ENCODE data around the gene MT1G.

Gene MT1G

GRCh38 chr16:56697456-56698155 lies 29.7 kb upstream of the MT1G start:
- in situ Hi-C loops (cut with HindIII; ENCODE audit: low sequenced_read_pairs) = no loop called here
- DNase-seq (ENCODE audit: low read depth) = no peak
- no peak for TF ChIP-seq CTCF (IDR thresholded peaks at IDR 0.05; ENCODE audit: low read depth, low read length, missing control alignments)
- H3K4me3 ChIP-seq (ENCODE audit: low read depth, low read length) = no peak overlapping the region

- in situ Hi-C loops (cut with HindIII; ENCODE audit: low sequenced_read_pairs) = no loop called here
- no peak overlapping the region for H3K4me3 ChIP-seq (ENCODE audit: low read depth, low read length)
- DNase-seq (ENCODE audit: low read depth) = no peak
- no peak for TF ChIP-seq CTCF (IDR thresholded peaks at IDR 0.05; ENCODE audit: low read depth, low read length, missing control alignments)
These were observed 27.4 kb upstream of the MT1G start for GRCh38 chr16:56695246-56695645.

GRCh38 chr16:56691885-56692284 lies 24.0 kb upstream of the MT1G start:
- no peak for DNase-seq (ENCODE audit: low read depth)
- TF ChIP-seq CTCF (IDR thresholded peaks at IDR 0.05; ENCODE audit: low read depth, low read length, missing control alignments) = no peak
- H3K4me3 ChIP-seq (ENCODE audit: low read depth, low read length) = no peak overlapping the region
- in situ Hi-C loops (cut with HindIII; ENCODE audit: low sequenced_read_pairs) = no loop called here

- TF ChIP-seq CTCF (IDR thresholded peaks at IDR 0.05; ENCODE audit: low read depth, low read length, missing control alignments) = no peak
- H3K4me3 ChIP-seq (ENCODE audit: low read depth, low read length) = no peak overlapping the region
- DNase-seq (ENCODE audit: low read depth) = no peak
- in situ Hi-C loops (cut with HindIII; ENCODE audit: low sequenced_read_pairs) = no loop called here
These were observed 22.7 kb upstream of the MT1G start for GRCh38 chr16:56690420-56691122.

- TF ChIP-seq CTCF (IDR thresholded peaks at IDR 0.05; ENCODE audit: low read depth, low read length, missing control alignments) = no peak
- in situ Hi-C loops (cut with HindIII; ENCODE audit: low sequenced_read_pairs) = no loop called here
- H3K4me3 ChIP-seq (ENCODE audit: low read depth, low read length) = no peak overlapping the region
- DNase-seq (ENCODE audit: low read depth) = no peak
These were observed 21.3 kb upstream of the MT1G start for GRCh38 chr16:56689171-56689570.

GRCh38 chr16:56688762-56689161 lies 20.9 kb upstream of the MT1G start:
- no peak for TF ChIP-seq CTCF (IDR thresholded peaks at IDR 0.05; ENCODE audit: low read depth, low read length, missing control alignments)
- H3K4me3 ChIP-seq (ENCODE audit: low read depth, low read length) = no peak overlapping the region
- no peak for DNase-seq (ENCODE audit: low read depth)
- in situ Hi-C loops (cut with HindIII; ENCODE audit: low sequenced_read_pairs) = no loop called here
